Measurements from ENCODE around the gene RGL3. TPM values are rescaled to one million over a fixed set of nuclear protein-coding genes. Genes with fewer than 3 reads are reported as not detected.
"Not testable (repeated sequence)": the region's sequence is repeated elsewhere in the genome, so short reads cannot be mapped to it uniquely, and the experiment has no call there.

Gene RGL3
- total RNA-seq, 2 experiments from 2014 or later: not detected

- ChIA-PET CTCF (interaction anchor here (0.7 to 4.5 kb wide), 10 partner anchors 8 to 1521 kb away, joined by 3 to 45 read pairs (median 6); partner anchors contain the start of genes ODAD3, PRKCSH, RAB3D and SWSAP1), POLR2A (interaction anchor here (0.8 to 2.7 kb wide), 4 partner anchors 8 to 154 kb away, joined by 3 to 11 read pairs (median 4); partner anchors contain the start of genes CCDC159, ODAD3, SWSAP1 and TMEM205)
- Mint-ChIP-seq H3K27ac (no peak overlapping the region), H3K4me1 (peaks cover 38% of the 10 kb centered on the region), H3K4me3 (peak overlapping the region; percentile 56), H3K36me3 (ENCODE audit: low read depth) (peaks cover 13% of the 10 kb centered on the region), H3K27me3 (peaks cover 16% of the 10 kb centered on the region), H3K9me3 (no peaks in the 10 kb centered on the region)
- DNase-seq: peak; percentile 54
These were observed 36.0 kb downstream of the RGL3 start for GRCh38 chr19:11382898-11383705.

- ChIA-PET CTCF (interaction anchor here (0.6 to 4.5 kb wide), 40 partner anchors 11 to 1388 kb away, joined by 3 to 45 read pairs (median 5); partner anchors contain the start of genes CCDC159, ECSIT, ELOF1 and ODAD3), POLR2A (interaction anchor here (0.8 to 2.7 kb wide), 21 partner anchors 12 to 513 kb away, joined by 3 to 25 read pairs (median 5); partner anchors contain the start of genes CCDC159, ECSIT, LDLR and ODAD3)
- peak; percentile 98 for DNase-seq
- H3K27ac Mint-ChIP-seq: peak overlapping the region; percentile 99
- peaks cover 16% of the 10 kb centered on the region for H3K27me3 Mint-ChIP-seq
- H3K36me3 Mint-ChIP-seq (ENCODE audit: low read depth): peaks cover 27% of the 10 kb centered on the region
- H3K4me1 Mint-ChIP-seq: peaks cover 48% of the 10 kb centered on the region
- peak overlapping the region; percentile 84 for H3K4me3 Mint-ChIP-seq
- H3K9me3 Mint-ChIP-seq: no peaks in the 10 kb centered on the region
These were observed 38.2 kb downstream of the RGL3 start for GRCh38 chr19:11380653-11381537.

- peaks cover 31% of the 10 kb centered on the region for H3K36me3 Mint-ChIP-seq (ENCODE audit: low read depth)
- H3K27me3 Mint-ChIP-seq: peaks cover 16% of the 10 kb centered on the region
- no peak for DNase-seq
- peaks cover 53% of the 10 kb centered on the region for H3K4me1 Mint-ChIP-seq
- ChIA-PET CTCF (interaction anchor here (0.6 to 4.5 kb wide), 7 partner anchors 10 to 221 kb away, joined by 4 to 45 read pairs (median 18); partner anchors contain the start of genes ODAD3 and PRKCSH), POLR2A (interaction anchor here (1.7 to 2.7 kb wide), 5 partner anchors 11 to 224 kb away, joined by 4 to 25 read pairs (median 16); partner anchors contain the start of genes CCDC159, SPC24 and TMEM205)
- no peaks in the 10 kb centered on the region for H3K9me3 Mint-ChIP-seq
- peak overlapping the region; percentile 99 for H3K27ac Mint-ChIP-seq
- H3K4me3 Mint-ChIP-seq: peak overlapping the region; percentile 84
These were observed 39.2 kb downstream of the RGL3 start for GRCh38 chr19:11379857-11380350.

GRCh38 chr19:11379269-11379845 is 39.8 kb downstream of the RGL3 start:
- DNase-seq, H3K4me3 Mint-ChIP-seq, H3K9me3 Mint-ChIP-seq: not testable (repeated sequence)
- Mint-ChIP-seq H3K27ac (peak overlapping the region; percentile 99), H3K4me1 (peaks cover 53% of the 10 kb centered on the region), H3K36me3 (ENCODE audit: low read depth) (peaks cover 31% of the 10 kb centered on the region), H3K27me3 (peaks cover 12% of the 10 kb centered on the region)
- ChIA-PET POLR2A (interaction anchor here (1.7 to 2.7 kb wide), 3 partner anchors 34 to 103 kb away, joined by 4 to 25 read pairs (median 16); partner anchors contain the start of genes CCDC159 and TMEM205), CTCF (interaction anchor here (0.6 to 4.5 kb wide), 2 partner anchors 103 to 220 kb away, joined by 4 to 45 read pairs; no protein-coding TSS in a partner anchor)

GRCh38 chr19:11378319-11379189 is 40.6 kb downstream of the RGL3 start:
- H3K27ac Mint-ChIP-seq: peak overlapping the region; percentile 36
- H3K27me3 Mint-ChIP-seq: peaks cover 9% of the 10 kb centered on the region
- CTCF ChIA-PET: interaction anchor here (1.1 to 2.6 kb wide), 4 partner anchors 9 to 57 kb away, joined by 4 to 11 read pairs (median 4); partner anchors contain the start of genes ODAD3, PRKCSH and RAB3D
- H3K4me3 Mint-ChIP-seq: no peak overlapping the region
- no peaks in the 10 kb centered on the region for H3K9me3 Mint-ChIP-seq
- peaks cover 53% of the 10 kb centered on the region for H3K4me1 Mint-ChIP-seq
- no peak for DNase-seq
- POLR2A ChIA-PET: no interaction called here
- peaks cover 31% of the 10 kb centered on the region for H3K36me3 Mint-ChIP-seq (ENCODE audit: low read depth)

GRCh38 chr19:11377756-11378155 is 41.4 kb downstream of the RGL3 start:
- CTCF ChIA-PET: interaction anchor here (0.9 to 2.6 kb wide), 8 partner anchors 9 to 151 kb away, joined by 3 to 13 read pairs (median 4); partner anchors contain the start of genes ECSIT, ODAD3, PRKCSH and RAB3D
- Mint-ChIP-seq H3K4me1 (peaks cover 50% of the 10 kb centered on the region), H3K27ac (peak overlapping the region; percentile 54), H3K9me3 (no peaks in the 10 kb centered on the region), H3K36me3 (ENCODE audit: low read depth) (peaks cover 31% of the 10 kb centered on the region), H3K4me3 (no peak overlapping the region), H3K27me3 (peaks cover 5% of the 10 kb centered on the region)
- no peak for DNase-seq
- POLR2A ChIA-PET: interaction anchor here (0.9 kb wide), 1 partner anchor 62 kb away, joined by 3 read pairs; no protein-coding TSS in a partner anchor

- DNase-seq: peak; percentile 51
- peaks cover 31% of the 10 kb centered on the region for H3K36me3 Mint-ChIP-seq (ENCODE audit: low read depth)
- peak overlapping the region; percentile 90 for H3K27ac Mint-ChIP-seq
- peak overlapping the region; percentile 40 for H3K4me3 Mint-ChIP-seq
- peaks cover 3% of the 10 kb centered on the region for H3K27me3 Mint-ChIP-seq
- H3K4me1 Mint-ChIP-seq: peaks cover 48% of the 10 kb centered on the region
- POLR2A ChIA-PET: interaction anchor here (0.6 to 1.7 kb wide), 4 partner anchors 31 to 1305 kb away, joined by 3 to 5 read pairs (median 3); partner anchors contain the start of genes CCDC159 and TMEM205
- CTCF ChIA-PET: interaction anchor here (0.7 to 2.6 kb wide), 11 partner anchors 8 to 152 kb away, joined by 3 to 13 read pairs (median 4); partner anchors contain the start of genes ECSIT, ODAD3, PRKCSH and RAB3D
- no peaks in the 10 kb centered on the region for H3K9me3 Mint-ChIP-seq
These were observed 41.9 kb downstream of the RGL3 start for GRCh38 chr19:11377237-11377636.

GRCh38 chr19:11375143-11375948 is 43.8 kb downstream of the RGL3 start:
- peak; percentile 87 for DNase-seq
- Mint-ChIP-seq H3K4me3 (no peak overlapping the region), H3K27ac (no peak overlapping the region), H3K27me3 (no peaks in the 10 kb centered on the region), H3K4me1 (peaks cover 36% of the 10 kb centered on the region), H3K36me3 (ENCODE audit: low read depth) (peaks cover 31% of the 10 kb centered on the region), H3K9me3 (no peaks in the 10 kb centered on the region)
- POLR2A ChIA-PET: interaction anchor here (0.6 to 3.0 kb wide), 25 partner anchors 9 to 1235 kb away, joined by 3 to 15 read pairs (median 4); partner anchors contain the start of genes CCDC159, ECSIT, ELOF1 and EPOR
- CTCF ChIA-PET: interaction anchor here (0.8 to 2.2 kb wide), 13 partner anchors 8 to 184 kb away, joined by 3 to 13 read pairs (median 4); partner anchors contain the start of genes CCDC159, ECSIT, ELOF1 and EPOR

GRCh38 chr19:11374433-11375142 is 44.5 kb downstream of the RGL3 start, which contains the start of gene SWSAP1:
SWSAP1 (plus strand) TSS chr19:11374666; CDS start chr19:11374681, 15 bp downstream.
- Mint-ChIP-seq H3K27me3 (no peaks in the 10 kb centered on the region), H3K27ac (no peak within 1 kb of the TSS), H3K4me1 (peaks cover 30% of the 10 kb centered on the region), H3K4me3 (no peak within 1 kb of the TSS), H3K36me3 (ENCODE audit: low read depth) (peaks cover 25% of the 10 kb centered on the region), H3K9me3 (no peaks in the 10 kb centered on the region)
- peak; percentile 97 for DNase-seq
- CTCF ChIA-PET: interaction anchor here (0.5 to 2.2 kb wide), 16 partner anchors 9 to 730 kb away, joined by 3 to 13 read pairs (median 4); partner anchors contain the start of genes CCDC159, ECSIT, ELOF1 and EPOR
- POLR2A ChIA-PET: interaction anchor here (0.5 to 3.0 kb wide), 23 partner anchors 9 to 1236 kb away, joined by 3 to 15 read pairs (median 4); partner anchors contain the start of genes CCDC159, ECSIT, EPOR and LDLR
